ENCODE data around the gene SLC25A21. TPM values are rescaled to one million over a fixed set of nuclear protein-coding genes. Genes with fewer than 3 reads are reported as not detected.
A peak's percentile ranks its signal among the peaks of the same experiment; 100 is the strongest.

The SLC25A21 gene
- total and polyA plus RNA-seq, 2 of the 13 experiments (the other 11 are each of a cell fraction or from before 2014, with no cell fraction given) = 1.9 to 2.9 TPM

DNA sequence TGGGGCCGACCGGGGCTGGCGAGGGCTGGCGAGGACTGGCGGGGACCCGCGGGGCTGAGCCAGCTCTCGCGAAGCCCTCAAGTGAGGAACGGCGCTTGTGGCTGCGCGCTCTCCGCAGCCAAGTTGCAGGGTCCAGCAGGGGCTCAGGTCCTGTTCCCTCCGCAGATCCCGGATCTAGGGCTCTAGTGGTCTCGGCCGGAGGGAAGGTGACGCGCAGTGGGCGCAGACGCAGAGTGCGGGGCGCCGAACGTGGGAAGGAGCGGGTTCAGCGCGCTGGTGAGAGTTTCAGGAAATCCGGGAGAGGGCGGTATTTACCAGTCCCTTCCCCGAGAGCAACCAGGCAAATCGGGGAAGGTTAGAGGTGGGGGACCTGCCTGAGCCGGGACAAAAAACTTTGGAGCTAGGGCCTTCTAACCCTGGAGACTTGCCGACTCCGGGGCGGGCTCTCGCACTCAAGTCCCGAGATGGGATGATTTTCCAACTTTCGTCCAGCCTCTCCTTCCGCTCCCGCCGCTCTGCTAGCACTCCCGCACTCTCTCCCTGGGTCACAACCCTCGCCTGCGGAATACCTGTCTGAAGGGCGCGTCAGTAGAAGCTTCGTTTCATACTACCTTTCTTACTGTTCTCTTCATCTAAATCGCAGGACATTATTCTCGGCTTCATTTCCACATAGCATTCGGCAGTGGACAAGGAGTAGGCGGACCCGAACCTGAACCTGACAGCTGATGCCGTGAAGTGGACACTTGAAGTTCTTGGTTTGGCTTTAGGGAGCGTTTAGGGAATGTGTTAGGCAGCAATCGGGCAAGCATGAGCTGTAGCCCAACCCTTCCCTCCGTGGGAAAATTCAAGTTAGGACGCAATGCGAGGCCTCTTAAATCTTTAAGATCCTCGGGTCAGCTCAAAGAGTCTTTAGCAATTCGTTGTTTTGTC is 524.3 kb downstream of the SLC25A21 start (continued):
- TF ChIP-seq, protein P1, sequence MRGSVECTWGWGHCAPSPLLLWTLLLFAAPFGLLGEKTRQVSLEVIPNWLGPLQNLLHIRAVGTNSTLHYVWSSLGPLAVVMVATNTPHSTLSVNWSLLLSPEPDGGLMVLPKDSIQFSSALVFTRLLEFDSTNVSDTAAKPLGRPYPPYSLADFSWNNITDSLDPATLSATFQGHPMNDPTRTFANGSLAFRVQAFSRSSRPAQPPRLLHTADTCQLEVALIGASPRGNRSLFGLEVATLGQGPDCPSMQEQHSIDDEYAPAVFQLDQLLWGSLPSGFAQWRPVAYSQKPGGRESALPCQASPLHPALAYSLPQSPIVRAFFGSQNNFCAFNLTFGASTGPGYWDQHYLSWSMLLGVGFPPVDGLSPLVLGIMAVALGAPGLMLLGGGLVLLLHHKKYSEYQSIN (CRISPR knock-in tag; IDR thresholded peaks at IDR 0.05; ENCODE audit: borderline replicate concordance) = no peak
- TF ChIP-seq, protein P2, sequence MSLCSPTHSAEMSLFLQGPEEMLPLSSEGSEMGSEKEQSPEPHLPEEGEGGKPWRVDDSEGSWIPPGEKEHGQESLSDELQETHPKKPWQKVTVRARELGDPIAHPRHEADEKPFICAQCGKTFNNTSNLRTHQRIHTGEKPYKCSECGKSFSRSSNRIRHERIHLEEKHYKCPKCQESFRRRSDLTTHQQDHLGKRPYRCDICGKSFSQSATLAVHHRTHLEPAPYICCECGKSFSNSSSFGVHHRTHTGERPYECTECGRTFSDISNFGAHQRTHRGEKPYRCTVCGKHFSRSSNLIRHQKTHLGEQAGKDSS (CRISPR knock-in tag; IDR thresholded peaks at IDR 0.05; ENCODE audit: borderline replicate concordance, low read depth) = 0 out of 2 replicates have a peak, but pooled peaks have one; percentile 79
- TF ChIP-seq GATAD1 (CRISPR knock-in tag; IDR thresholded peaks at IDR 0.05) = peak; percentile 18; the same call in 1 of the 2 replicates
- no peak for TF ChIP-seq ZNF207 (IDR thresholded peaks at IDR 0.05; ENCODE audit: borderline replicate concordance)
- TF ChIP-seq, protein P3, sequence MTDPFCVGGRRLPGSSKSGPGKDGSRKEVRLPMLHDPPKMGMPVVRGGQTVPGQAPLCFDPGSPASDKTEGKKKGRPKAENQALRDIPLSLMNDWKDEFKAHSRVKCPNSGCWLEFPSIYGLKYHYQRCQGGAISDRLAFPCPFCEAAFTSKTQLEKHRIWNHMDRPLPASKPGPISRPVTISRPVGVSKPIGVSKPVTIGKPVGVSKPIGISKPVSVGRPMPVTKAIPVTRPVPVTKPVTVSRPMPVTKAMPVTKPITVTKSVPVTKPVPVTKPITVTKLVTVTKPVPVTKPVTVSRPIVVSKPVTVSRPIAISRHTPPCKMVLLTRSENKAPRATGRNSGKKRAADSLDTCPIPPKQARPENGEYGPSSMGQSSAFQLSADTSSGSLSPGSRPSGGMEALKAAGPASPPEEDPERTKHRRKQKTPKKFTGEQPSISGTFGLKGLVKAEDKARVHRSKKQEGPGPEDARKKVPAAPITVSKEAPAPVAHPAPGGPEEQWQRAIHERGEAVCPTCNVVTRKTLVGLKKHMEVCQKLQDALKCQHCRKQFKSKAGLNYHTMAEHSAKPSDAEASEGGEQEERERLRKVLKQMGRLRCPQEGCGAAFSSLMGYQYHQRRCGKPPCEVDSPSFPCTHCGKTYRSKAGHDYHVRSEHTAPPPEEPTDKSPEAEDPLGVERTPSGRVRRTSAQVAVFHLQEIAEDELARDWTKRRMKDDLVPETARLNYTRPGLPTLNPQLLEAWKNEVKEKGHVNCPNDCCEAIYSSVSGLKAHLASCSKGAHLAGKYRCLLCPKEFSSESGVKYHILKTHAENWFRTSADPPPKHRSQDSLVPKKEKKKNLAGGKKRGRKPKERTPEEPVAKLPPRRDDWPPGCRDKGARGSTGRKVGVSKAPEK (CRISPR knock-in tag; IDR thresholded peaks at IDR 0.05; ENCODE audit: borderline replicate concordance) = peak; percentile 91; the same call in 1 of the 2 replicates
- TF ChIP-seq MAFF (IDR thresholded peaks at IDR 0.05; ENCODE audit: low read depth, low read length) = no peak
- TF ChIP-seq ZNF124 (CRISPR knock-in tag; IDR thresholded peaks at IDR 0.05) = peak; percentile 53; the same call in 1 of the 2 replicates
- TF ChIP-seq, protein P4, sequence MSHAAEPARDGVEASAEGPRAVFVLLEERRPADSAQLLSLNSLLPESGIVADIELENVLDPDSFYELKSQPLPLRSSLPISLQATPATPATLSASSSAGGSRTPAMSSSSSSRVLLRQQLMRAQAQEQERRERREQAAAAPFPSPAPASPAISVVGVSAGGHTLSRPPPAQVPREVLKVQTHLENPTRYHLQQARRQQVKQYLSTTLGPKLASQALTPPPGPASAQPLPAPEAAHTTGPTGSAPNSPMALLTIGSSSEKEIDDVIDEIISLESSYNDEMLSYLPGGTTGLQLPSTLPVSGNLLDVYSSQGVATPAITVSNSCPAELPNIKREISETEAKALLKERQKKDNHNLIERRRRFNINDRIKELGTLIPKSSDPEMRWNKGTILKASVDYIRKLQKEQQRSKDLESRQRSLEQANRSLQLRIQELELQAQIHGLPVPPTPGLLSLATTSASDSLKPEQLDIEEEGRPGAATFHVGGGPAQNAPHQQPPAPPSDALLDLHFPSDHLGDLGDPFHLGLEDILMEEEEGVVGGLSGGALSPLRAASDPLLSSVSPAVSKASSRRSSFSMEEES (CRISPR knock-in tag; IDR thresholded peaks at IDR 0.05) = no peak
- peak; percentile 61; the same call in 1 of the 2 replicates for TF ChIP-seq ZNF292 (CRISPR knock-in tag; IDR thresholded peaks at IDR 0.05; ENCODE audit: borderline replicate concordance, low read depth)
- peak; percentile 21 for TF ChIP-seq TEAD3 (CRISPR knock-in tag; optimal IDR thresholded peaks at IDR 0.05; ENCODE audit: borderline replicate concordance)
- peak; percentile 40; the same call in 1 of the 2 replicates for TF ChIP-seq WIZ (CRISPR knock-in tag; IDR thresholded peaks at IDR 0.05)
- TF ChIP-seq ISL2 (CRISPR knock-in tag; IDR thresholded peaks at IDR 0.05) = no peak
- no peak for TF ChIP-seq TBL1XR1 (IDR thresholded peaks at IDR 0.05; ENCODE audit: borderline replicate concordance, low read length, partially characterized antibody)
- TF ChIP-seq NFIC (IDR thresholded peaks at IDR 0.05; ENCODE audit: low read length) = no peak
- TF ChIP-seq HNRNPK (IDR thresholded peaks at IDR 0.05; ENCODE audit: low read depth, low read length, poor library complexity, severe bottlenecking) = no peak
- peak; percentile 23; the same call in 1 of the 2 replicates for TF ChIP-seq ZMYM4 (CRISPR knock-in tag; IDR thresholded peaks at IDR 0.05)
- TF ChIP-seq, protein P5, sequence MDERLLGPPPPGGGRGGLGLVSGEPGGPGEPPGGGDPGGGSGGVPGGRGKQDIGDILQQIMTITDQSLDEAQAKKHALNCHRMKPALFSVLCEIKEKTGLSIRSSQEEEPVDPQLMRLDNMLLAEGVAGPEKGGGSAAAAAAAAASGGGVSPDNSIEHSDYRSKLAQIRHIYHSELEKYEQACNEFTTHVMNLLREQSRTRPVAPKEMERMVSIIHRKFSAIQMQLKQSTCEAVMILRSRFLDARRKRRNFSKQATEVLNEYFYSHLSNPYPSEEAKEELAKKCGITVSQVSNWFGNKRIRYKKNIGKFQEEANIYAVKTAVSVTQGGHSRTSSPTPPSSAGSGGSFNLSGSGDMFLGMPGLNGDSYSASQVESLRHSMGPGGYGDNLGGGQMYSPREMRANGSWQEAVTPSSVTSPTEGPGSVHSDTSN (CRISPR knock-in tag; IDR thresholded peaks at IDR 0.05) = no peak
- TF ChIP-seq ZFP41 (CRISPR knock-in tag; IDR thresholded peaks at IDR 0.05; ENCODE audit: borderline replicate concordance) = no peak
- no peak for TF ChIP-seq LCORL (IDR thresholded peaks at IDR 0.05)
- TF ChIP-seq LCORL (CRISPR knock-in tag; IDR thresholded peaks at IDR 0.05) = peak; percentile 59; the same call in 1 of the 2 replicates
- no peak for TF ChIP-seq SKI (IDR thresholded peaks at IDR 0.05; ENCODE audit: partially characterized antibody)
- TF ChIP-seq PHF8 (CRISPR knock-in tag; IDR thresholded peaks at IDR 0.05) = no peak; the same call in 1 of the 2 replicates
